GM12865 (cell line): ENCODE measurements around the gene FAM217B.

ENCODE experiments used
- DNase-seq: peaks from one replicate; pipeline ENCODE4 v3.0.0; 2010; ENCODE audit warnings: low read depth
- H3K4me3 ChIP-seq: 2 replicates; pipeline ENCODE4 v1.5.1; 2011; ENCODE audit warnings: mild to moderate bottlenecking, low read depth, low read length, control low read depth
- TF ChIP-seq, protein P1 (sequence below): IDR thresholded peaks from 2 replicates; pipeline ENCODE4 v1.5.1; 2011; ENCODE audit warnings: low read length, control low read depth, low read depth, inconsistent platforms; ENCODE audit not compliant: insufficient read depth; ENCODE audit errors: missing control alignments

The FAM217B gene

DNA sequence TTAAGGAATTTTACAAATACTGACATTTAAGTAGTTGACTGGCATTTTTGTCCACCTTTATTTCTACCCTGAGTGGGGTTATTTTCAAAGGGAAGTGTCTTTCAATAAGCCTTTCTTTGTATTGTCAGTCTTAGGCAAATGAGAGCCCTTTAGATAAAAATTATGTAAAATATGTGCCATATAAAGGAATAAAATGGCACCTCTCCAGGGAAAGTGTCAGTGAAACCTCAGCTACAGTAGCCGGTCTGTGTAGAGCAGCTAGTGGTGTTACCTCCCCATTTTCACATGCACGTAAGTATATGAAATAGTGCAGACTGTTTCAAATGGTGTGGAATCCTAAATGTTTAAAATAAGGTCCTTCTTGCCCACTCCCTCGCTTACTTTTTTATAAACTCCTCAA, 5.0 kb downstream of the FAM217B start:
- no peak overlapping the region for H3K4me3 ChIP-seq
- TF ChIP-seq, protein P1, sequence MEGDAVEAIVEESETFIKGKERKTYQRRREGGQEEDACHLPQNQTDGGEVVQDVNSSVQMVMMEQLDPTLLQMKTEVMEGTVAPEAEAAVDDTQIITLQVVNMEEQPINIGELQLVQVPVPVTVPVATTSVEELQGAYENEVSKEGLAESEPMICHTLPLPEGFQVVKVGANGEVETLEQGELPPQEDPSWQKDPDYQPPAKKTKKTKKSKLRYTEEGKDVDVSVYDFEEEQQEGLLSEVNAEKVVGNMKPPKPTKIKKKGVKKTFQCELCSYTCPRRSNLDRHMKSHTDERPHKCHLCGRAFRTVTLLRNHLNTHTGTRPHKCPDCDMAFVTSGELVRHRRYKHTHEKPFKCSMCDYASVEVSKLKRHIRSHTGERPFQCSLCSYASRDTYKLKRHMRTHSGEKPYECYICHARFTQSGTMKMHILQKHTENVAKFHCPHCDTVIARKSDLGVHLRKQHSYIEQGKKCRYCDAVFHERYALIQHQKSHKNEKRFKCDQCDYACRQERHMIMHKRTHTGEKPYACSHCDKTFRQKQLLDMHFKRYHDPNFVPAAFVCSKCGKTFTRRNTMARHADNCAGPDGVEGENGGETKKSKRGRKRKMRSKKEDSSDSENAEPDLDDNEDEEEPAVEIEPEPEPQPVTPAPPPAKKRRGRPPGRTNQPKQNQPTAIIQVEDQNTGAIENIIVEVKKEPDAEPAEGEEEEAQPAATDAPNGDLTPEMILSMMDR, result no peak
- DNase-seq, result no peak

DNA sequence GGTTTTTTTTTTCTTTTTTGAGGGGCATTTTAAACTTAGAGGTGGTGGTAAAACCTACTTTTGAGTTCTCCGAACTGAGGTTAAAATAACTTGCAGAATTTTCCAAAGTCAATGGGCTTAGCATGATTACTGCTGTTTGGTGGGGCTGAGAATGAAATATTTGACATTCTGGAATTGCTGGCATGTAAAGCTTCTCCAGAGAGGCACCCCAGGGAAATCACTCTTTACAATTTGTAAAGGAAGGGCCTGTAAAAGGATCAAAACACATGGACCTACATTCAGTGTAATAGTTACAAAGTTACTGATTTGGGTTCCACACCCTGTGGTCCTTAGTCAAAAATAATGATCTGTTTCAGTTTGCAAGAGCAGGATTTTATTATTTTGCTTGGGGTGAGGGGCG, 5.5 kb downstream of the FAM217B start:
- no peak overlapping the region for H3K4me3 ChIP-seq
- TF ChIP-seq, protein P1, result no peak
- DNase-seq, result no peak

DNA sequence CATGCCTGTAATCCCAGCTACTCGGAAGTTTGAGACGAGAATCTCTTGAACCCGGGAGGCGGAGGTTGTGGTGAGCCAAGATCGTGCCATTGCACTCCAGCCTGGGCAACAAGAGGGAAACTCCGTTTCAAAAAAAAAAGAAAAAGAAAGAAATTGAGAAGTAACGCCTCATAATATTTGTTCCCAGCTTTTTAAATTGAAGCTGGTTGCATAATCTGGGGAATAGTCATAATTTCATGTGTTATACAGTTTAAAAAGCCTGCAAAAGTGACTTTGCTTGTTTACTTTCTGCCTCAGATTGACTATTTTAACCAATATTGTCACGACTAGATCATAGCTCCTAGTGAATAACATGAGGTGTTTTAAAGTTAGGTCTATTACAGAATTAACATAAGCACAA, 7.2 kb downstream of the FAM217B start:
- TF ChIP-seq, protein P1, result no peak
- DNase-seq, result no peak
- no peak overlapping the region for H3K4me3 ChIP-seq

DNA sequence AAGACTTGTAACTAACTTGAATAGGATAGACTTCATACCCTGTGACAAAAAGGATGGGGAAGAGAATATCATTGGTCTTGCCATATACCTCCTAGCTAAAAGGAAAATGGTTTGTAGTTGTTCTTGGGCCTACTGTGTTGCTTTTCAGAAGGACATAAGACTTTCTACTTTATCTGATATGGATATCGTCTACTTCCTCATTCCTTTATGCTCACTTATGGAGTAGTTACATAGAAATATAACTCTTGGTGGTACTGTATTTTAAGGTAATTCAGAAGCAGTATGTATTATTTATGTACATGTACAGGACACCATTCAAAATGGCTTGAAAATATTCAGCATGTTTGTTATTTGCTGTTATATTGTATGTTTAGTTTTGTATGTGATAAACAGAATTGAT, 8.0 kb downstream of the FAM217B start:
- no peak for DNase-seq
- TF ChIP-seq, protein P1, result no peak
- no peak overlapping the region for H3K4me3 ChIP-seq

DNA sequence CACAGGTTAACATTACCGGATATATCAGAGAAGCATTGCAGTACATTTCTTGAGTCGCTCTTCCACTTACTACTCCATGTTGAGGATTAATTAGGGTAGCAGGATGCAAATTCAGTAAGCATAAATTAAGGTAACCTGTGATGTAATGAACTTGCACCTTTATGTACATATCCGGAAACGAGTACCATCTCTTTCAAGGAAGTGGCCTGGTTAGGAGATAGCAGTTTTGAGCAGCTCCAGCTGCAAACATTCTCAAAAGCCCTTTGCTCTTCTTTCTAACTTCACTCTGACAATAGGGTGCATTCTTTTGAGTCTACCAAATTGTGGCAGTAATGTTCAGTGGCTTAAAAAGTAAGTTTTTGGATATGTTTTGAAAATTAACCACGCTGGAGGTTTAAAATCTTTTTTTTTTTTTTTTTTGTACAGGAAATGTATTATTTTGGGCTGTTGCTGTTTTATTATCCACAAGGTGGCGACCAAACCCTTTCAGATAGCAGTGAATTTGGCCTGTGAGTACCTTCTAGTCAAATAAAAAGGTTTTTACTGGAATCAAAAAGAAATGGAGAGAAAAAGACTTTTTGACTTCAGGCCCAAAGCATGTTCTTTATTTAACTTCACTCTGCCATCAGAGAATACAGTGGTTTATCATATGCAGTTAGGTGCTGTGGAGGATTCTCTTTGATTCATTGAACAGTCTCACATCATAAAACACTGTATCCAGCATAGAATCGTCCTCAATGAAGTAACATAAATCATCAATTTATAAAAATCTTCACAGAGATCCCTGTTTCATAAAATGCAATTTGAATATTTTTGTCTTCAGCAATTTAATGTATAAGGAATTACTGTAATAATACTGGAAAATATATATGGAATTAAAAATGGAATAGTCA, 8.9 kb downstream of the FAM217B start:
- no peak overlapping the region for H3K4me3 ChIP-seq
- DNase-seq, result peak; percentile 67
- TF ChIP-seq, protein P1, result peak; percentile 56

DNA sequence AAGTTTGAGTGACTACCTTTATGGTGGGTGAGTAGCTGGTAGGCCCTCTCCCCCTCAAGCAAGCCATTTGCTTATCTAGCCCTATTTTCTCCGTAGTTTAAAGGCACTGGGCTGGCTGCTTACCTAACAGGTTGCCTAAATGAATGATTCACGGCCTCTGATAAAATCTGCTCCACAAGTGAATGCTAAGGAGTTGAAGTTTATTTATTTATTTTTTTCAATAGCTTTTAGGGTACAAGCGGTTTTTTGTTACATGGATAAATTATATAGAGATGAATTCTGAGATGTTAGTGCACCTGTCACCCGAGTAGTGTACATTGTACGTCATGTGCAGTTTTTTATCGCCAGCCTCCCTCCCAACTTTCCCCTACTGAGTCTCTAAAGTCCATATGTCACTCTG, 9.7 kb downstream of the FAM217B start:
- TF ChIP-seq, protein P1, result no peak

DNA sequence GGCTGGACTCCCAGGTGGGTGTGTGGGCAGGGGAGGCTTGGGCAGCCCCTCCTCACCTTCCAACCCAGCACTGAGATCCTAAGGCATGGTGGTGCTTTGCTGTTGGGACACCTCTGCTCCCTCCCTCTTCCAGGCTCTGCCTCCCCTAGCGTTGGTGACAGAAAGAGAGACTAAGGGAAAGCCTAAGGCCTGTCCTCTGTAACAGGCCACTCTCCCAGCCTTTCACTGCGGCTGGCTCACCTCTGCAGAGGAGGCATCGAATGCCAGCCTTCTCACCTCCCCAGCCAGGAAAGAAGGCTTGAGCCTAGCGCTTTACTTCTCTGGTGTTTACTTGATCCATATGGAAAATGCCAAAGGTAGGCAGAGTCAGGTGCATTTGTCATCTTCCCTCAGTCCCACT, 14.5 kb downstream of the FAM217B start:
- TF ChIP-seq, protein P1, result no peak
- H3K4me3 ChIP-seq, result no peak overlapping the region
- DNase-seq, result no peak

More for the DNA sequence above, 9.7 kb downstream of the FAM217B start:
- no peak for DNase-seq
- no peak overlapping the region for H3K4me3 ChIP-seq
